CD4-positive, alpha-beta T cell treated with Interleukin-10 for 1 hour (primary cell): ENCODE data around the gene CKM.
"Not testable (repeated sequence)": the region's sequence is repeated elsewhere in the genome, so short reads cannot be mapped to it uniquely, and the experiment has no call there.

Experiments
- DNase-seq: peaks from one replicate; pipeline ENCODE4 v3.0.0-alpha.2; 2020

The CKM gene

DNA sequence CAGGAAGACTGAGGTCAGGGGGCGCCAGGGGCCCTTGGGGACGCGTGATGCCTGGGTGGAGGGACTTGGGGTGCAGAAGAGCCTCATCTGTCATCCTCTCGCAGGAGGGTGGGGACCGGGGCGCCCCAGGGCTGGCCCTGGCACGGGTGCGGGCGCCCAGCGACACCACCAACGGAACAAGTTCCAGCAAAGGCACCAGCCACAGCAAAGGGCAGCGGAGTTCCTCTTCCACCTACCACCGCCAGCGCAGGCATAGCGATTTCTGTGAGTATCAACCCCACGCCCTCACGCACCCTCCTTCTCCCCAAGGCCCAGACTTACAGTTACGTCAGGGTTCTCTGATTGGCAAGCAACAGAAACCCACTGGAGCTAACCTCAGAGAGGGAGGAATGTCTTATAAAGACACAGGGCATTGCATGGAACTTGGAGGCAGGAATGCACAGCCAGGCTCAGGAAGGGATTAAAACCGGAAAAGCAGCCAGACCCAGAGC lies 42.2 kb downstream of the CKM start:
- DNase-seq, result no peak

DNA sequence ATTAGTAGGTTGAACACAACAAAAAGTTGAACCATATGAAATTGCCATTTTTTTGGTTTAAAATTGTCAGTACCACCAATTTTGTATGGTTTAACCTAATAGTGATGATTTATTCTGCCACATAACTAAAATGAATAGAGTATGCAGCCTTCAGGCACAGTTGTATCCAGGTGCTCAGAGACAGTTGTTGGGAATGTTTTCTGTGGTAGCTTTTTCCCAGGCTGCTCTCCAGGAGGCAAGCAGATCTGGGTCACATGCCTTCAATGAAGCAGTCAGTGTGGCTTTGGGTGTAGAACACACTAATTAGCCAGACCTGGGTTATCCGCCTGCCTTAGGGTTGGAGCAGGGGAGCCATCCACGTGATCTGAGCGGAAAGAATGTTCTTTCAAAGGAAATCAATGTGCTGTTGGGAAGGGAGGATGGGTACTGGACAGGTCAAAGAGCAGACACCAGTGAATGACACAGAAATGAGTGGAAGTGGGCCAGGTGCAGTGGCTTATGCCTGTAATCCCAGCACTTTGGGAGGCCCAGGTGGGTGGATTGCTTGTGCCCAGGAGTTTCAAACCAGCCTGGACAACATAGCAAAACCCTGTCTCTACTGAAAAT lies 43.0 kb downstream of the CKM start:
- DNase-seq, result no peak

DNA sequence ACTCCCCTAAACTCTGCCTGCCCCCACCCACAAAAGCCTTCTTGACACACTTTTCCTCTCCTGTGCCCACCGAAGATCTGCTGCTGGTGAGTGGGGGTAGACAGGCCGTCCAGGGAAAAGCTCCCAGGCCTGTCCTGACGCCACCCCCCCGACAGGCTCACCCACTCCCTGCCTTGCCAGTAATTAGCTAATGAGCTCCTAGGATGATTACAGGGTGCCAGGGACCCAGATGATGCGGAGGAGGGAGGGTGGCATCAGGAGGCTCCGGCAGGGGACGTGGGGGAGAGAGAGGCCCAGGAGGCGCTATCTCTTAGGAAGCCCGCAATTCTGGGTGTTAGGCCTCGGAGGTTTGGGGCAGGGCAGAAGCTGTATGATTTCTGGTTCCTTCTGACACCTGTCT lies 44.6 kb downstream of the CKM start:
- no peak for DNase-seq

DNA sequence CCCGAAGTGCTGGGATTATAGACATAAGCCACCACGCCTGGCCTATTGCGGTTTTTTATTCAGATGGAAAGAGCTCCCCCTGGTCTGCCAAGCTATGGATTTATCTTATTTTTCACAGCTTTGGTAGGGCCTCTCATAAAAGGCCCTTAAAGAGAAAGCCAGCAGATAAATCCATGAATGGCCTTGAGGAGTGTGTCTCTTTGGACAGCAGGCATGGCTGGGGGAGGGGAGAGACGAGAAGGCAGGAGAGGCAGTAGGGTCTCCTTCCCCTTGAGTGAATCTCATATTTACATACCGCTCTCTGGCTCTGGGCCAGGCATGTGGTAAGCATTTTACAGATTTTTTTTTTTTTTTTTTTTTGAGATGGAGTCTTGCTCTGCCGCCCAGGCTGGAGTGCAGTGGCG lies 46.4 kb downstream of the CKM start:
- DNase-seq, result no peak

DNA sequence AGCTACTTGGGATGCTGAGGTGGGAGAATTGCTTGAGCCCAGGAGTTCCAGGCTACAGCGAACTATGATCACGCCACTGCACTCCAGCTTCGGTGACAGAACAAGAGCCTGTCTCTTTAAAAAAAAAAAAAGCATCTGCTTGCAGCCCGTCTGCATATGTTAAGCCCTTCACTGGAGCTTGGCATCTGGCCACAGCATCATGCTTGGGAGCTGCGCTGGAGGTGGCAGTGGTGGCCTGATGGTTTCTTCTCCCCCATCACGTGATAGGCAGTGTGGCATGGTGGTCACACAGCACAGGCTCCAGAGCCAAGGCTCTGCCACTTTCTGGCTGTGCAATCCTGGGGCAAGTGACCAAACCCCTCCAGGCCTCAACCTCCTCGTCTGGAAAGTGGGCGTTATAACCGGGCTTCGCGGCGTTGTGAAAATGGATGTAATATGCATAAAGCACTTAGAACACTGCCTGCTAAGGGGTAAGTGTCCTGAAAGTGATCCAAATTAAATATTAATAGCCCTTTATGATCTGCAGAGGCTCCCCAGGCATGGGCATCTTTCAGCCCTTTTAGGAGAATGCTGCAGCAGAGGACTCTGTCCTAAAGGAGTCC lies 47.2 kb downstream of the CKM start:
- DNase-seq, result no peak

DNA sequence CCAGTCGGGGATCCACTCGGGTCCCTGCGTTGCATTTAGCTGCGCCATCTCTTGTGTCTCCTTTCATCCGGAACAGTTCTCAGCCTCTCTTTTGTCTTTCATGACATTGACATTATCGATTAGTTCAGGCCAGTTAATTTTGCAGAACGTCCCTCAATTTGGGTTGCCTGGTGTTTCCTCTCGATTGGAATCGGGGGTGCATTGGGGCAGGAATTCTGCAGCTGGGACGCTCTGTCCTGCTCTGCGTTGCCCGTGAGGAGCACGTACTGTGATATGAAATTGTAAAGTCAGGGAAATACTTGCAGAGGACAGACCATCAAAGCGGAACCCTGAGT lies 49.2 kb downstream of the CKM start:
- no peak for DNase-seq

DNA sequence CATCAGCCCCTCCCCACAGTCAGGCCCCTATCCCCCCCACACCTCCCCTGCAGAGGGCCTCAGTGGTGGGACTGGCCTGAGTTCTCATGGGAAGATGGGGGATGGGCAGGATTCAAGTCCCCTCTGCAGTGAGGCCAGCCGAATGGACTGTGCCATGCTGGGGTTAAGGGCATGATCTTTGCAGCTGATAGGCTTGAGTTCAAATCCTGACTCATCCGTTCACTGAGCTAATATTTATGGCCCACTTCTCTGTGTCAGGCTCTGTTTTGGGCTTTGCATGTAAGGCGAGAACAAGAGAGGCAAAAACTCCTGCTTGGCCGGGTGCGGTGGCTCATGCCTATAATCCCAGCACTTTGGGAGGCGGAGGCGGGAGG lies 51.0 kb downstream of the CKM start:
- no peak for DNase-seq

DNA sequence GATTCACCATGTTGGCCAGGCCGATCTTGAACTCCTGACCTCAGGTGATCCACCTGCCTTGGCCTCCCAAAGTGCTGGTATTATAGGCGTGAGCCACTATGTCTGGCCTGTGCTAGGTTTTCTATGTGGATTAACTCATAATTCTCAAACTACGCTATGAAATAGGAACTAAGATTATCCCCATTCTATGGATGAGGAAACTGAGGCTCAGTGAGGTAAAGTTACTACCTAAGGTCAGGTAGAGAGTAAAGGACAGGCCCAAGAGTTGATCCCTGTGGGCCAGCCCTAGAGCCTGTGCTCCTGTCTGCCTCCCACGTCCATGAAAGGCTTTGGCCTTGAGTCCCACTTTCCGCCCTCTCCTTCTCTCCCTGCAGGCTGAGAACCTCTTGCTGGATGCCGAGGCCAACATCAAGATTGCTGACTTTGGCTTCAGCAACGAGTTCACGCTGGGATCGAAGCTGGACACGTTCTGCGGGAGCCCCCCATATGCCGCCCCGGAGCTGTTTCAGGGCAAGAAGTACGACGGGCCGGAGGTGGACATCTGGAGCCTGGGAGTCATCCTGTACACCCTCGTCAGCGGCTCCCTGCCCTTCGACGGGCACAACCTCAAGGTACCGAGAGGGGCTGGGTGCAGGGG lies 51.5 kb downstream of the CKM start:
- no peak for DNase-seq

DNA sequence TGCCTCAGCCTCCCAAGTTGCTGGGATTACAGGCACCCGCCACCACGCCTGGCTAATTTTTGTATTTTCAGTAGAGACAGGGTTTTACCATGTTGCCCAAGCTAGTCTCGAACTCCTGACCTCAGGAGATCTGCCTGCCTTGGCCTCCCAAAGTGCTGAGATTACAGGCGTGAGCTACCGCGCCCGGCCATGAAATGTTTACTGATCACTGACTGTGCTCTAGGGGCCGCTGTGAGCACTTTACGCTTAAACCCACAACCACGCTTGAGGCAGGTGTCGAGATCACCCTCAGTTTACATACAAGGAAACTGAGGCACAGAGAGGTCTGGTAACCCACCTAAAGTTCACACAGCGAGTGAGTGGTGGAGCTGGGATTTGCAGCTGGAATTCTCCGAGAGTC lies 52.7 kb downstream of the CKM start:
- DNase-seq, result not testable (repeated sequence)

DNA sequence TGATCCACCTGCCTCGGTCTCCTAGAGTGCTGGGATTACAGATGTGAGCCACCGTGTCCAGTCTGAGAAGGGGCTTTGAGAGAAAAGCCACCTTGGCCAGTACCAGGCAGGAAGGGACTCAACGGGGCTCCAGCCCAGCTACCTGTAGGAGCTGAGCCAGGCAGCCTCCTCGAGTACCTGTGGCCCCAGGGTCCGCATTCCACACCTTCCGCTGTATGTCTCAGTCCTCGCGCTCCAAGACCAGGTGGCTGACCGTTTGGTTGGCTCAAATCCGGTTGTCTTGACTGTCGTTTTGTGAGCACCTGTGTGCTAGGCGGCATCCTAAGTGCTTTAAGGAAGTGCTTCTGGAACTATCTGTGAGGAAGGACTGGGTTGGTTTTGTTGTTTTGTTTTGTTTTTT lies 55.4 kb downstream of the CKM start:
- no peak for DNase-seq

DNA sequence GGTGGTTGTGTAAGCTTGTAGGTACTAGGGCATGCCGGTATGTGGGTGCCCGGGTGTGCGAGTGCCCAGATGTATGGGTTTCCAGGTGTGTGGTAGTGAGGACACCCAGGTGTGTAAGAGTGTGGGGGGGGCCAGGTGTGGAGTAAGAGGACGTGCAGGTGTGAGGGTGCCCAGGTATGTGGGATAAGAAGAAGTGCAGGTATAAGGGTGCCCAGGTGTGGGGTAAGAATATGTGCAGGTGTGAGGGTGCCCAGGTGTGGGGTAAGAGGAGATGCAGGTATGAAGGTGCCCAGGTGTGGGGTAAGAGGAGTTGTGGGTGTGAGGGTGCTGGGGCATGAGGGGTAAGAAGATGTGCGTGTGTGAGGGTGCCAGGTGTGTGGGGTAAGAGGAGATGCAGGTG lies 57.3 kb downstream of the CKM start:
- DNase-seq, result no peak

DNA sequence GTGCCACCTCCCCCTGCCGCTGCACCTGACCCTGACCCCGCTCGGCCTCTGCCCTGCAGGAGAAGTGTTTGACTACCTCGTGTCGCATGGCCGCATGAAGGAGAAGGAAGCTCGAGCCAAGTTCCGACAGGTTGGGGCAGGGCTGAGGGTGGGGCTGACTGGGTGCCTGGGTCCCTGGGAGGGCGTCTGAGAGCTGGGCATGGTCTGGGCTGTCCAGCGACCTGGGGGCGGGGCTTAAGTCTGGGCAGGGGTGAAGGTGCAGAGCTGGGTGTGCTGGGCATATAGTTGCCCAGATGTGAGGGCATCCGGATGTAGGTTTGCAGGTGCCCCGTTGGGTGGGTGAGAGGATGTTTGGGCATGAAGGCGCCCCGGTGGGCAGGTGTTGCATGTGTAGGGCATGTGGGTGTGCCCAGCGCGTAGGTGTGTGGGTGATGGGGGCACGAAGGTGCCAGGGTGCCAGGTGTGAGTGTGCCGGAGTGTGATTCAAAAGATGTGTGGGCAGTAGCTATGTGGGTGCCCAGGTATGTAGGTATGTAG lies 57.8 kb downstream of the CKM start:
- no peak for DNase-seq

DNA sequence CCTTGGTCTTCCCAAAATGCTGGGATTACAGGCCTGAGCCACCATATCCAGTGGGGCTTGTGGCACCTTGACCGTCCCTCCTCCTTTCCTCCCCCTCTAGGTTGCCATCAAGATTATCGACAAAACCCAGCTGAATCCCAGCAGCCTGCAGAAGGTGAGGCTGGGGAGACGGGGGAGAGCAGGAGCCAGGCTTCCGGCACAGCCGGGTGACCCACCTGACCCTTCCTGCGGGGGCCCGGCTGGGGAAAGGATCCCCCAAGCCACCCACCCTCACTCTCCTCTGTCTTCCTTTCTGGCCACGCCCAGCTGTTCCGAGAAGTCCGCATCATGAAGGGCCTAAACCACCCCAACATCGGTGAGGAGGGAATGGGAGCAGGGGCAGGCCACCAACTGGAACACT lies 59.7 kb downstream of the CKM start:
- DNase-seq, result no peak

DNA sequence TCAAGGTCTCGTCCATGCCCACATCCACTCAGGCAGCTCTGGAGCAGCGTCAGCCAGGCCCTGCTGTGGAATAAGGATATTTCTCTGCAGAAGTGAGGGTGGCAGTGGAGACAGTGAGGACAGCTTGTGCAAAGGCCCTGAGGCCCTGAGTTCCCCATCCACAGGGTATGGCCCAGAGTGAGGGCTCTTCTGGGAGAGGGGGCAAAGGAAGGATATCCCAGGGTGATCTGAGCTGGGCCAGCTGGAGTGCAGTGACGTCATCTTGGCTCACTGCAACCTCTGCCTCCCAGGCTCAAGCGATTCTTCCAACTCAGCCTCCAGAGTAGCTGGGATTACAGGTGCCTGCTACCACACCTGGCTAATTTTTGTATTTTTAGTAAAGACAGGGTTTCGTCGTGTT lies 60.1 kb downstream of the CKM start:
- DNase-seq, result no peak

DNA sequence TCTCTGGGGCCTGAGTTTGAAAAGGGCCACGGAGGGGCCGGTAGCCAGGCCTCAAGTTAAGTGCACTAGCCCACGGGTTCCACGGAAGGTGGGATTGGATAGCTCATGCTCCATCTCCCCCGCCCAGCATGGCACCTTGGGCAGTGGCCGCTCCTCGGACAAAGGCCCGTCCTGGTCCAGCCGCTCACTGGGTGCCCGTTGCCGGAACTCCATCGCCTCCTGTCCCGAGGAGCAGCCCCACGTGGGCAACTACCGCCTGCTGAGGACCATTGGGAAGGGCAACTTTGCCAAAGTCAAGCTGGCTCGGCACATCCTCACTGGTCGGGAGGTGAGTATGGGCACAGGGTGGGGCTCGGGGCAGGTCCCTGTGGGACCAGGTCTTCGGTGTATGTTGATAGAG lies 63.8 kb downstream of the CKM start:
- DNase-seq, result no peak

DNA sequence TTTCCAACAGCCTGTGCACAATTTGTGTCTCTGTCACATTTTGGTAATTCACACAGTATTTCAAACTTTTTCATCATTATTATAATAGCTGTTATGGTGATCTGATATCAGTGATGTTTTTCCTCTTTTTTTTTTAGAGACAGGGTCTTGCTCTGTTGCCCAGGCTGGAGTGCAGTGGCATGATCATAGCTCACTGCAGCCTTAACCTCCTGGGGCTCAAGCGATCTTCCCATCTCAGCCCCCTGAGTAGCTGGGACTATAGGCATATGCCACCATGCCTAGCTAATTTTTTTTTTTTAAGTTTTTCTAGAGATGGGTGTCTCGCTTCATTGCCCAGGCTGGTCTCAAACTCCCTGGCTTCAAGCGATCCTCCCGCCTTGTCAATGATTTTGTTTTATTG lies 65.8 kb downstream of the CKM start:
- no peak for DNase-seq
